K562 (cell line): ENCODE measurements around the gene C1R. TPM values are rescaled to one million over a fixed set of nuclear protein-coding genes. Genes with fewer than 3 reads are reported as not detected.
A peak's percentile ranks its signal among the peaks of the same experiment; 100 is the strongest.

ENCODE experiments used
- ATAC-seq: fragments of 200-7000 bp; cut with Tn5 transposase; 3 replicates; pipeline ENCODE4 v1.9.1; 2020; ENCODE audit warnings: moderate library complexity
- BruUV-seq: library from RNA; stranded (reverse); fragments of 400-500 nt; replicated peaks from 2 replicates; lab custom pipeline; 2021; lab: Mats Ljungman, UMichigan
- CTCF ChIA-PET: fragments of 300-600 bp; formaldehyde crosslinking; extraction: SDS; loops from one replicate; lab custom pipeline; 2021; ENCODE audit warnings: low intra/inter-chr PET ratio; lab: Yijun Ruan, JAX
- POLR2A ChIA-PET: fragments of 300-600, 350-650 bp; sonication (Branson Sonifier 250); formaldehyde crosslinking; extraction: SDS; loops from one replicate; lab custom pipeline; 2021; ENCODE audit warnings: antibody characterized with exemption, inconsistent platforms; lab: Yijun Ruan, JAX
- DNase-seq, 4 experiments: peaks; one replicate each; pipeline versions ENCODE4 v3.0.0 to v3.0.0-alpha.2; 2011 to 2018; ENCODE audit warnings: low spot score in 3 of 4, mixed read lengths in 3 of 4; ENCODE audit errors: extremely low read depth in 1 of 4
- FAIRE-seq: peaks from 2 replicates; lab custom pipeline; 2011; peaks lifted over from hg19 to GRCh38; lab: Jason Lieb, UNC
- H2AFZ ChIP-seq: 2 replicates; pipeline ENCODE4 v1.6.0; 2011; ENCODE audit warnings: low read depth, low read length, control low read depth, inconsistent platforms
- H3K27ac ChIP-seq: fragments of 200-600 bp; 3 replicates; pipeline ENCODE4 v1.8.0; 2011; ENCODE audit warnings: low read depth, mild to moderate bottlenecking, control low read depth, inconsistent platforms, low read length, moderate library complexity, mixed read lengths; ENCODE audit errors: extremely low read depth
- H3K27me3 ChIP-seq, 2 experiments: fragments of 300-600 bp in 1 of 2; 2 replicates in 1 of 2; 3 replicates in 1 of 2; pipeline versions ENCODE4 v1.6.0 to v1.8.0; 2011; ENCODE audit warnings: inconsistent platforms in 2 of 2, low read length in 2 of 2, mild to moderate bottlenecking in 1 of 2, mixed read lengths in 1 of 2, moderate library complexity in 1 of 2; ENCODE audit not compliant: control insufficient read depth in 2 of 2, insufficient read depth in 2 of 2
- H3K36me3 ChIP-seq: fragments of 300-600 bp; 3 replicates; pipeline ENCODE4 v1.8.0; 2011; ENCODE audit warnings: mild to moderate bottlenecking, low read length, inconsistent platforms; ENCODE audit not compliant: control insufficient read depth, insufficient read depth
- H3K4me1 ChIP-seq, 2 experiments: fragments of 200-600 bp in 1 of 2; replicated peaks in 1 of 2; 2 replicates in 1 of 2; 3 replicates in 1 of 2; pipeline versions ENCODE4 v1.5.1 to v1.8.0; 2011; ENCODE audit warnings: inconsistent platforms in 2 of 2, low read length in 2 of 2, mild to moderate bottlenecking in 1 of 2, mixed read lengths in 1 of 2, moderate library complexity in 1 of 2; ENCODE audit not compliant: control insufficient read depth in 2 of 2, insufficient read depth in 2 of 2
- H3K4me2 ChIP-seq: 2 replicates; pipeline ENCODE4 v1.6.1; 2011; ENCODE audit warnings: low read length, control low read depth, inconsistent platforms, mixed read lengths; ENCODE audit not compliant: insufficient read depth
- H3K4me3 ChIP-seq: fragments of 200-600 bp; sonication (generic), shearing (Covaris generic); 2 replicates; pipeline ENCODE4 v1.5.1; 2016; ENCODE audit warnings: control low read depth, inconsistent platforms
- H3K79me2 ChIP-seq: fragments of 200-600 bp; 3 replicates; pipeline ENCODE4 v1.8.0; 2011; ENCODE audit warnings: low read length, inconsistent platforms; ENCODE audit not compliant: control insufficient read depth, insufficient read depth
- H3K9ac ChIP-seq, 2 experiments: 2 replicates each; pipeline versions ENCODE4 v1.6.0 to v1.6.1; 2011; ENCODE audit warnings: low read depth in 2 of 2, low read length in 2 of 2, control low read depth in 1 of 2, inconsistent platforms in 1 of 2, mild to moderate bottlenecking in 1 of 2, mixed read lengths in 1 of 2; ENCODE audit not compliant: insufficient read depth in 1 of 2
- H3K9me1 ChIP-seq: one replicate; pipeline ENCODE4 v1.6.0; 2011; ENCODE audit warnings: inconsistent platforms, mild to moderate bottlenecking, low read length, moderate library complexity; ENCODE audit not compliant: control insufficient read depth, insufficient read depth
- H3K9me3 ChIP-seq: replicated peaks from 2 replicates; pipeline ENCODE4 v1.5.1; 2011; ENCODE audit warnings: low read depth, low read length, inconsistent platforms; ENCODE audit not compliant: control insufficient read depth, insufficient read depth
- H4K20me1 ChIP-seq: replicated peaks from 2 replicates; pipeline ENCODE4 v1.6.1; 2011; ENCODE audit warnings: low read length, inconsistent platforms, mixed read lengths; ENCODE audit not compliant: control insufficient read depth, insufficient read depth
- CTCF ChIP-seq, 3 experiments: IDR thresholded peaks in 2 of 3; conservative IDR thresholded peaks in 1 of 3; 2 replicates each; pipeline ENCODE4 v1.5.1; 2011 to 2012; ENCODE audit warnings: low read length in 3 of 3, mild to moderate bottlenecking in 3 of 3, control low read depth in 2 of 3, improper control_type of control experiment in 1 of 3, inconsistent platforms in 1 of 3, low read depth in 1 of 3, mixed read lengths in 1 of 3, moderate library complexity in 1 of 3; ENCODE audit not compliant: insufficient read depth in 2 of 3
- NR2F6 ChIP-seq: fragments of 450-650 bp; formaldehyde crosslinking; IDR thresholded peaks from 2 replicates; pipeline ENCODE4 v1.4.0; 2020; ENCODE audit warnings: mild to moderate bottlenecking
- ZBTB7A ChIP-seq: IDR thresholded peaks from 2 replicates; pipeline ENCODE4 v1.6.1; 2011; ENCODE audit warnings: low read depth, mild to moderate bottlenecking, low read length, moderate library complexity, borderline replicate concordance; ENCODE audit not compliant: control insufficient read depth
- ZKSCAN1 ChIP-seq: fragments of 150-350 bp; IDR thresholded peaks from 2 replicates; pipeline ENCODE4 v1.6.1; 2016; ENCODE audit warnings: low read depth, low read length
- WGBS: fragments of 100-300 bp; shearing (Covaris generic); methylation state at CpG from one replicate; pipeline ENCODE4 v1.1.6; 2016; ENCODE audit warnings: low coverage, mixed read lengths; ENCODE audit not compliant: insufficient coverage; ENCODE audit errors: missing lambda C conversion rate; 5-methylcytosine and 5-hydroxymethylcytosine counted together
- in situ Hi-C: fragments of 300-500 bp; cut with MboI; formaldehyde crosslinking; loops from 4 replicates; pipeline ENCODE4 v1.15.0; 2018; ENCODE audit warnings: inconsistent platforms, mixed read lengths
- intact Hi-C: fragments of 100-400 bp; cut with micrococcal nuclease; formaldehyde crosslinking; loops from 2 replicates; pipeline ENCODE4 v1.14.2; 2022
- polyA plus RNA-seq, 8 experiments: library from polyadenylated mRNA; depleted of rRNA in 4 of 8; stranded (reverse) in 5 of 8; unstranded in 3 of 8; fragments of >200 nt; fragmentation: Nextera tagmentation in 2 of 8; fragmentation: Illumina TruSeq in 1 of 8; extraction: Ambion mirVana in 2 of 8; extraction: Trizol in 1 of 8; gene quantifications; 2 replicates each; pipeline versions ENCODE4 v1.2.1 to v1.2.3, GENCODE V29; 2011 to 2014; ENCODE audit warnings: inconsistent platforms in 1 of 8, missing spikeins in 1 of 8
- total RNA-seq, 7 experiments: library from RNA; depleted of rRNA in 6 of 7; stranded (reverse); fragments of >200 nt in 6 of 7; fragmentation: Illumina TruSeq in 2 of 7; extraction: Trizol in 2 of 7; gene quantifications; 2 replicates each; pipeline versions ENCODE4 v1.2.1 to v1.2.3, GENCODE V29; 2011 to 2021; ENCODE audit warnings: low replicate concordance in 1 of 7

C1R gene
- total and polyA plus RNA-seq, 9 of the 15 experiments (the other 6 are each of a cell fraction or from before 2014, with no cell fraction given): 0.07 to 1.0 (median 0.33) TPM; not detected in 1

GRCh38 chr12:7046383-7047105 is 45.7 kb downstream of the C1R start:
- intact Hi-C loops: no loop called here
- no TSS peak for BruUV-seq

More at GRCh38 chr12:7046383-7047105, 45.7 kb downstream of the C1R start:
- no peaks in the 10 kb centered on the region for H3K36me3 ChIP-seq
- H2AFZ ChIP-seq: peak overlapping the region; percentile 72
- DNase-seq (no peak), ATAC-seq (peak; percentile 84), FAIRE-seq (no peak)
- H3K9me1 ChIP-seq: no peaks in the 10 kb centered on the region
- no peak overlapping the region for H3K4me3 ChIP-seq
- H3K4me2 ChIP-seq: no peak overlapping the region
- POLR2A ChIA-PET: interaction anchor here (0.6 to 0.7 kb wide), 2 partner anchors 11 to 12 kb away, joined by 3 read pairs; no protein-coding TSS in a partner anchor
- H3K9ac ChIP-seq: no peak overlapping the region
- H4K20me1 ChIP-seq: no peaks in the 10 kb centered on the region
- H3K27me3 ChIP-seq: no peaks in the 10 kb centered on the region
- H3K9me3 ChIP-seq: no peaks in the 10 kb centered on the region
- no peak overlapping the region for H3K27ac ChIP-seq
- WGBS: 35% methylated on average over 4 of the region's 5 CpGs
- no peak for TF ChIP-seq NR2F6
- TF ChIP-seq ZBTB7A: no peak
- peak in 1 of 3 experiments; percentile 6; a peak in 2 of 6 replicates for TF ChIP-seq CTCF (IDR thresholded peaks at IDR 0.05 in 2 of 3, conservative IDR thresholded peaks at IDR 0.05 in 1 of 3; ENCODE audit: insufficient read depth in 2 of 3, low read depth in 1 of 3, low read length in 3 of 3)
- TF ChIP-seq ZKSCAN1: peak; percentile 63; the same call in 1 of the 2 replicates
- in situ Hi-C loops: no loop called here
- no peaks in the 10 kb centered on the region; a peak in 1 of 5 replicates for H3K4me1 ChIP-seq
- CTCF ChIA-PET: no interaction called here
- H3K79me2 ChIP-seq: no peaks in the 10 kb centered on the region
